Measurements from ENCODE around the gene STK32A. TPM values are rescaled to one million over a fixed set of nuclear protein-coding genes. Genes with fewer than 3 reads are reported as not detected.

STK32A gene
- total and polyA plus RNA-seq, 2 experiments from 2014 or later, result 0.83 to 1.1 TPM

GRCh38 chr5:147432323-147432722 is 197.5 kb downstream of the STK32A start:
- Histone ChIP-seq H3K27ac (peak overlapping the region; percentile 95), H3K4me3 (no peak overlapping the region), H3K9me3 (ENCODE audit: low read depth) (no peaks in the 10 kb centered on the region), H3K36me3 (no peaks in the 10 kb centered on the region), H3K4me1 (ENCODE audit: low read depth) (peaks cover 72% of the 10 kb centered on the region), H3K27me3 (no peaks in the 10 kb centered on the region)
- TF ChIP-seq, protein P1, sequence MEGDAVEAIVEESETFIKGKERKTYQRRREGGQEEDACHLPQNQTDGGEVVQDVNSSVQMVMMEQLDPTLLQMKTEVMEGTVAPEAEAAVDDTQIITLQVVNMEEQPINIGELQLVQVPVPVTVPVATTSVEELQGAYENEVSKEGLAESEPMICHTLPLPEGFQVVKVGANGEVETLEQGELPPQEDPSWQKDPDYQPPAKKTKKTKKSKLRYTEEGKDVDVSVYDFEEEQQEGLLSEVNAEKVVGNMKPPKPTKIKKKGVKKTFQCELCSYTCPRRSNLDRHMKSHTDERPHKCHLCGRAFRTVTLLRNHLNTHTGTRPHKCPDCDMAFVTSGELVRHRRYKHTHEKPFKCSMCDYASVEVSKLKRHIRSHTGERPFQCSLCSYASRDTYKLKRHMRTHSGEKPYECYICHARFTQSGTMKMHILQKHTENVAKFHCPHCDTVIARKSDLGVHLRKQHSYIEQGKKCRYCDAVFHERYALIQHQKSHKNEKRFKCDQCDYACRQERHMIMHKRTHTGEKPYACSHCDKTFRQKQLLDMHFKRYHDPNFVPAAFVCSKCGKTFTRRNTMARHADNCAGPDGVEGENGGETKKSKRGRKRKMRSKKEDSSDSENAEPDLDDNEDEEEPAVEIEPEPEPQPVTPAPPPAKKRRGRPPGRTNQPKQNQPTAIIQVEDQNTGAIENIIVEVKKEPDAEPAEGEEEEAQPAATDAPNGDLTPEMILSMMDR (IDR thresholded peaks at IDR 0.05; ENCODE audit: low read depth, low read length), result no peak
- no peak for DNase-seq (ENCODE audit: low read depth in 1 of 2, low spot score in 1 of 2)

- TF ChIP-seq, protein P1 (IDR thresholded peaks at IDR 0.05; ENCODE audit: low read depth, low read length), result no peak
- Histone ChIP-seq H3K4me1 (ENCODE audit: low read depth) (peaks cover 86% of the 10 kb centered on the region), H3K4me3 (no peak overlapping the region), H3K27ac (peak overlapping the region; percentile 45), H3K27me3 (no peaks in the 10 kb centered on the region), H3K36me3 (no peaks in the 10 kb centered on the region), H3K9me3 (ENCODE audit: low read depth) (no peaks in the 10 kb centered on the region)
- DNase-seq (ENCODE audit: low read depth in 1 of 2, low spot score in 1 of 2), result no peak
These were observed 199.2 kb downstream of the STK32A start for GRCh38 chr5:147434049-147434448.

- Histone ChIP-seq H3K9me3 (ENCODE audit: low read depth) (no peaks in the 10 kb centered on the region), H3K4me3 (no peak overlapping the region), H3K36me3 (no peaks in the 10 kb centered on the region), H3K27me3 (no peaks in the 10 kb centered on the region), H3K4me1 (ENCODE audit: low read depth) (peaks cover 74% of the 10 kb centered on the region), H3K27ac (peak overlapping the region; percentile 62)
- TF ChIP-seq, protein P1 (IDR thresholded peaks at IDR 0.05; ENCODE audit: low read depth, low read length), result no peak
- no peak for DNase-seq (ENCODE audit: low read depth in 1 of 2, low spot score in 1 of 2)
These were observed 201.8 kb downstream of the STK32A start for GRCh38 chr5:147436596-147436995.

- no peaks in the 10 kb centered on the region for H3K27me3 ChIP-seq
- H3K36me3 ChIP-seq, result no peaks in the 10 kb centered on the region
- TF ChIP-seq, protein P1 (IDR thresholded peaks at IDR 0.05; ENCODE audit: low read depth, low read length), result no peak
- peak in 1 of 2 donors; percentile 55 for DNase-seq (ENCODE audit: low read depth in 1 of 2, low spot score in 1 of 2)
- H3K4me1 ChIP-seq (ENCODE audit: low read depth), result peaks cover 68% of the 10 kb centered on the region
- peak overlapping the region; percentile 62 for H3K27ac ChIP-seq
- H3K9me3 ChIP-seq (ENCODE audit: low read depth), result no peaks in the 10 kb centered on the region
- no peak overlapping the region for H3K4me3 ChIP-seq
These were observed 202.4 kb downstream of the STK32A start for GRCh38 chr5:147437161-147437596.

All from cardiac muscle cell (in vitro differentiated cells and primary cell).